UCSD-AML1 (cell line): ENCODE data around the gene SURF6.
"Not testable (repeated sequence)": the region's sequence is repeated elsewhere in the genome, so short reads cannot be mapped to it uniquely, and the experiment has no call there.

Experiments used
- DNase-seq: peaks from one replicate; lab custom pipeline; 2025; ENCODE audit not compliant: unreplicated experiment; lab: John Stamatoyannopoulos, UW

Gene SURF6

GRCh38 chr9:133329306-133330156, 6.5 kb downstream of the SURF6 start:
- DNase-seq, result not testable (repeated sequence)

GRCh38 chr9:133327834-133328484, 8.0 kb downstream of the SURF6 start:
- DNase-seq, result no peak

- not testable (repeated sequence) for DNase-seq
Measured at GRCh38 chr9:133327021-133327420, 9.0 kb downstream of the SURF6 start.

GRCh38 chr9:133323991-133324703, 11.8 kb downstream of the SURF6 start:
- no peak for DNase-seq

GRCh38 chr9:133323211-133323610, 12.8 kb downstream of the SURF6 start:
- DNase-seq, result no peak

GRCh38 chr9:133322701-133323100, 13.3 kb downstream of the SURF6 start:
- DNase-seq, result no peak

GRCh38 chr9:133321411-133321935, 14.5 kb downstream of the SURF6 start:
- DNase-seq, result no peak

- DNase-seq, result no peak
Measured at GRCh38 chr9:133320421-133320881, 15.5 kb downstream of the SURF6 start.

- DNase-seq, result not testable (repeated sequence)
Measured at GRCh38 chr9:133317551-133317950, 18.4 kb downstream of the SURF6 start.

- DNase-seq, result no peak
Measured at GRCh38 chr9:133315997-133316396, 20.0 kb downstream of the SURF6 start.

GRCh38 chr9:133309608-133310007, 26.4 kb downstream of the SURF6 start:
- DNase-seq, result no peak

- DNase-seq, result no peak
Measured at GRCh38 chr9:133307301-133307700, 28.7 kb downstream of the SURF6 start.

GRCh38 chr9:133306242-133307204, 29.5 kb downstream of the SURF6 start:
- DNase-seq, result no peak

- no peak for DNase-seq
Measured at GRCh38 chr9:133305731-133306130, 30.3 kb downstream of the SURF6 start.

- DNase-seq, result no peak
Measured at GRCh38 chr9:133304477-133305377, 31.3 kb downstream of the SURF6 start.

GRCh38 chr9:133304158-133304470, 31.9 kb downstream of the SURF6 start:
- DNase-seq, result no peak

GRCh38 chr9:133303266-133304157, 32.5 kb downstream of the SURF6 start:
- no peak for DNase-seq
